ENCODE results near the gene ATP9A. TPM values are rescaled to one million over a fixed set of nuclear protein-coding genes. Genes with fewer than 3 reads are reported as not detected.
A peak's percentile ranks its signal among the peaks of the same experiment; 100 is the strongest.
"Not testable (repeated sequence)": the region's sequence is repeated elsewhere in the genome, so short reads cannot be mapped to it uniquely, and the experiment has no call there.

The ATP9A gene
- total RNA-seq, 1 donor from 2014 or later = 19.3 TPM

- DNase-seq (ENCODE audit: low spot score) = no peak
Observed at GRCh38 chr20:51797357-51798025, 29.3 kb upstream of the ATP9A start.

- no peak for DNase-seq (ENCODE audit: low spot score)
Observed at GRCh38 chr20:51796340-51796739, 28.1 kb upstream of the ATP9A start.

GRCh38 chr20:51792960-51793359 is 24.8 kb upstream of the ATP9A start:
- DNase-seq (ENCODE audit: low spot score) = no peak

- no peak for DNase-seq (ENCODE audit: low spot score)
Observed at GRCh38 chr20:51791626-51792025, 23.4 kb upstream of the ATP9A start.

GRCh38 chr20:51790256-51790655 is 22.1 kb upstream of the ATP9A start:
- DNase-seq (ENCODE audit: low spot score) = no peak

- DNase-seq (ENCODE audit: low spot score) = no peak
Observed at GRCh38 chr20:51789434-51789833, 21.2 kb upstream of the ATP9A start.

GRCh38 chr20:51788822-51789221 is 20.6 kb upstream of the ATP9A start:
- DNase-seq (ENCODE audit: low spot score) = no peak

GRCh38 chr20:51784299-51784698 is 16.1 kb upstream of the ATP9A start:
- DNase-seq (ENCODE audit: low spot score) = no peak

- DNase-seq (ENCODE audit: low spot score) = not testable (repeated sequence)
Observed at GRCh38 chr20:51778229-51778759, 10.1 kb upstream of the ATP9A start.

- no peak for DNase-seq (ENCODE audit: low spot score)
Observed at GRCh38 chr20:51775241-51775640, 7.1 kb upstream of the ATP9A start.

- no peak for DNase-seq (ENCODE audit: low spot score)
Observed at GRCh38 chr20:51772236-51772635, 4.0 kb upstream of the ATP9A start.

GRCh38 chr20:51769976-51770615 is 1.9 kb upstream of the ATP9A start:
- DNase-seq (ENCODE audit: low spot score) = no peak

- no peak for DNase-seq (ENCODE audit: low spot score)
Observed at GRCh38 chr20:51768759-51769517, 748 bp upstream of the ATP9A start.

- DNase-seq (ENCODE audit: low spot score) = peak; percentile 53
Observed at GRCh38 chr20:51766994-51767866, 960 bp downstream of the ATP9A start.

GRCh38 chr20:51765381-51765780 is 2.8 kb downstream of the ATP9A start:
- DNase-seq (ENCODE audit: low spot score) = not testable (repeated sequence)

- no peak for DNase-seq (ENCODE audit: low spot score)
Observed at GRCh38 chr20:51763965-51764602, 4.1 kb downstream of the ATP9A start.

GRCh38 chr20:51760905-51761546 is 7.2 kb downstream of the ATP9A start:
- no peak for DNase-seq (ENCODE audit: low spot score)

GRCh38 chr20:51759769-51760510 is 8.2 kb downstream of the ATP9A start:
- DNase-seq (ENCODE audit: low spot score) = no peak

GRCh38 chr20:51758978-51759544 is 9.1 kb downstream of the ATP9A start:
- DNase-seq (ENCODE audit: low spot score) = no peak

Measured in umbilical cord (tissue), 2 donors.